Calu3 (cell line): Measurements from ENCODE around the gene DRC7. TPM values are rescaled to one million over a fixed set of nuclear protein-coding genes. Genes with fewer than 3 reads are reported as not detected.

Source experiments
- BruUV-seq: library from RNA; stranded (reverse); fragments of 400-500 nt; replicated peaks from 2 replicates; lab custom pipeline; 2021; lab: Mats Ljungman, UMichigan
- CTCF ChIA-PET: fragments of 300-600 bp; sonication (Branson Sonifier 250); formaldehyde crosslinking; loops from one replicate; lab custom pipeline; 2022; ENCODE audit warnings: antibody characterized with exemption; lab: Charles Lee
- DNase-seq: peaks from one replicate; pipeline ENCODE4 v3.0.0; 2022
- H3K27ac Mint-ChIP-seq: one replicate; pipeline ENCODE4 v1.8.0; 2022; ENCODE audit warnings: mixed read lengths; ENCODE audit not compliant: unreplicated experiment
- H3K27me3 Mint-ChIP-seq: one replicate; pipeline ENCODE4 v1.8.0; 2022; ENCODE audit warnings: mixed read lengths; ENCODE audit not compliant: unreplicated experiment
- H3K36me3 Mint-ChIP-seq: one replicate; pipeline ENCODE4 v1.8.0; 2022; ENCODE audit warnings: mild to moderate bottlenecking, moderate library complexity, mixed read lengths; ENCODE audit not compliant: insufficient read depth, unreplicated experiment
- H3K4me1 Mint-ChIP-seq: one replicate; pipeline ENCODE4 v1.8.0; 2022; ENCODE audit warnings: mild to moderate bottlenecking, low read depth, mixed read lengths; ENCODE audit not compliant: unreplicated experiment
- H3K4me3 Mint-ChIP-seq: one replicate; pipeline ENCODE4 v1.8.0; 2022; ENCODE audit warnings: mild to moderate bottlenecking, low read depth, moderate library complexity, mixed read lengths; ENCODE audit not compliant: unreplicated experiment
- H3K9me3 Mint-ChIP-seq: one replicate; pipeline ENCODE4 v1.8.0; 2022; ENCODE audit warnings: low read depth, mixed read lengths; ENCODE audit not compliant: unreplicated experiment
- intact Hi-C: fragments of 100-400 bp; cut with micrococcal nuclease; formaldehyde crosslinking; loops from one replicate; pipeline ENCODE4 v1.10.0; 2022; ENCODE audit not compliant: unreplicated experiment
- total RNA-seq: library from RNA; stranded (reverse); gene quantifications from 2 replicates; pipeline ENCODE4 v1.2.3, GENCODE V29; 2022
- TF ChIP-seq, protein P1 (sequence below): fragments of 200-600 bp; IDR thresholded peaks from one replicate; pipeline ENCODE4 v1.8.0; 2022; ENCODE audit warnings: antibody characterized with exemption; ENCODE audit not compliant: unreplicated experiment

DRC7 gene
- total RNA-seq, 1 experiment from 2014 or later: not detected

DNA sequence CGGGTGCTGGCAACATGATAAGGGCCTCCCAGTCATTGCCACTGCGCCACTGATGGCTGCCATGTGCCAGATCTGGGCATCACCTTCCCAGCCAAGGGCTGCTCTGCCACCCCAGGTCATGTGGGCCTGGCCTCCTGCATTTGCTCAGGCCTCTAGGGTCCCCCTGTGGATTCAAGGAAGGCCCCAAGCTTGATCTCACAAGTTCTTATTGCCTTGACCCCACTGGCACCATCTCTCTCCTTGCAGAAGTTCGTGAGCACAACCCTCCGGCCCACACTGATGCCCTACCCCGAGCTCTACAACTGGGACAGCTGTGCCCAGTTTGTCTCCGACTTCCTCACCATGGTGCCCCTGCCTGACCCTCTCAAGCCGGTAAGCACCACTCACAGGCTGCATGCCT is 5.3 kb downstream of the DRC7 start:
- CTCF ChIA-PET: no interaction called here
- no peaks in the 10 kb centered on the region for H3K36me3 Mint-ChIP-seq

GRCh38 chr16:57700781-57701551 is 6.4 kb downstream of the DRC7 start:
- CTCF ChIA-PET: interaction anchor here (0.7 kb wide), 1 partner anchor 191 kb away, joined by 3 read pairs; no protein-coding TSS in a partner anchor
- TF ChIP-seq, protein P1, sequence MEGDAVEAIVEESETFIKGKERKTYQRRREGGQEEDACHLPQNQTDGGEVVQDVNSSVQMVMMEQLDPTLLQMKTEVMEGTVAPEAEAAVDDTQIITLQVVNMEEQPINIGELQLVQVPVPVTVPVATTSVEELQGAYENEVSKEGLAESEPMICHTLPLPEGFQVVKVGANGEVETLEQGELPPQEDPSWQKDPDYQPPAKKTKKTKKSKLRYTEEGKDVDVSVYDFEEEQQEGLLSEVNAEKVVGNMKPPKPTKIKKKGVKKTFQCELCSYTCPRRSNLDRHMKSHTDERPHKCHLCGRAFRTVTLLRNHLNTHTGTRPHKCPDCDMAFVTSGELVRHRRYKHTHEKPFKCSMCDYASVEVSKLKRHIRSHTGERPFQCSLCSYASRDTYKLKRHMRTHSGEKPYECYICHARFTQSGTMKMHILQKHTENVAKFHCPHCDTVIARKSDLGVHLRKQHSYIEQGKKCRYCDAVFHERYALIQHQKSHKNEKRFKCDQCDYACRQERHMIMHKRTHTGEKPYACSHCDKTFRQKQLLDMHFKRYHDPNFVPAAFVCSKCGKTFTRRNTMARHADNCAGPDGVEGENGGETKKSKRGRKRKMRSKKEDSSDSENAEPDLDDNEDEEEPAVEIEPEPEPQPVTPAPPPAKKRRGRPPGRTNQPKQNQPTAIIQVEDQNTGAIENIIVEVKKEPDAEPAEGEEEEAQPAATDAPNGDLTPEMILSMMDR: no peak
- intact Hi-C loops: no loop called here
- no peaks in the 10 kb centered on the region for H3K36me3 Mint-ChIP-seq
- H3K4me1 Mint-ChIP-seq: peaks cover 9% of the 10 kb centered on the region
- H3K27ac Mint-ChIP-seq: no peak overlapping the region
- H3K9me3 Mint-ChIP-seq: no peaks in the 10 kb centered on the region
- peaks cover 36% of the 10 kb centered on the region for H3K27me3 Mint-ChIP-seq
- no peak for DNase-seq
- no peak overlapping the region for H3K4me3 Mint-ChIP-seq
- no TSS peak for BruUV-seq

More for the DNA sequence above, 5.3 kb downstream of the DRC7 start:
- no TSS peak for BruUV-seq
- Mint-ChIP-seq H3K4me3 (no peak overlapping the region), H3K27ac (no peak overlapping the region), H3K4me1 (peaks cover 9% of the 10 kb centered on the region), H3K27me3 (peaks cover 26% of the 10 kb centered on the region), H3K9me3 (no peaks in the 10 kb centered on the region)
- no peak for DNase-seq
- TF ChIP-seq, protein P1: no peak
- intact Hi-C loops: no loop called here

DNA sequence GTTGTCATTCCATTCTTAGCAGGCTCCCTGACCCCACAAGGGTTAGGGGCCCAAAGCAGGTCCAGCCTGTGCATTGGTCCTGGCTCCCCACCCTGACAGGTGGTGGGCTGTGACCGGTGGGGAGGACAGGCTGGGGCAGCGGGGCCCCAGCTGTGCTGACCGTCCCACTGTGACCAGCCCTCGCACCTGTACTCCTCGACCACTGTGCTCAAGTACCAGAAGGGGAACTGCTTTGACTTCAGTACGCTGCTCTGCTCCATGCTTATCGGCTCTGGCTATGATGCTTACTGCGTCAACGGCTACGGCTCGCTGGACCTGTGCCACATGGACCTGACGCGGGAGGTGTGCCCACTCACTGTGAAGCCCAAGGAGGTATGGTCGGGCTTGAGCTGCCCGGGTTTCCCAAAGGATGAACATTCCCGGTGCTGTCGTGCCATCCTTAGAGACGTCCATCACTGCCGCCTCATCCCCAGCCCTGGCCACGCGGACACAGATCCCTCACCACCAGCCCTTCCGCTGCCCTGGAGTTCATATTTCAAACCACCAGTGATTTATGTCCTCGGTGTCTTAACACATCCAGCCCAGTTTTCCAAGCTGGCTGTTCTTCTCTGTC is 7.3 kb downstream of the DRC7 start:
- Mint-ChIP-seq H3K36me3 (no peaks in the 10 kb centered on the region), H3K27me3 (peaks cover 45% of the 10 kb centered on the region), H3K27ac (no peak overlapping the region), H3K4me1 (peaks cover 9% of the 10 kb centered on the region), H3K4me3 (no peak overlapping the region), H3K9me3 (no peaks in the 10 kb centered on the region)
- DNase-seq: no peak
- BruUV-seq: no TSS peak
- TF ChIP-seq, protein P1: no peak
- CTCF ChIA-PET: no interaction called here
- intact Hi-C loops: no loop called here

DNA sequence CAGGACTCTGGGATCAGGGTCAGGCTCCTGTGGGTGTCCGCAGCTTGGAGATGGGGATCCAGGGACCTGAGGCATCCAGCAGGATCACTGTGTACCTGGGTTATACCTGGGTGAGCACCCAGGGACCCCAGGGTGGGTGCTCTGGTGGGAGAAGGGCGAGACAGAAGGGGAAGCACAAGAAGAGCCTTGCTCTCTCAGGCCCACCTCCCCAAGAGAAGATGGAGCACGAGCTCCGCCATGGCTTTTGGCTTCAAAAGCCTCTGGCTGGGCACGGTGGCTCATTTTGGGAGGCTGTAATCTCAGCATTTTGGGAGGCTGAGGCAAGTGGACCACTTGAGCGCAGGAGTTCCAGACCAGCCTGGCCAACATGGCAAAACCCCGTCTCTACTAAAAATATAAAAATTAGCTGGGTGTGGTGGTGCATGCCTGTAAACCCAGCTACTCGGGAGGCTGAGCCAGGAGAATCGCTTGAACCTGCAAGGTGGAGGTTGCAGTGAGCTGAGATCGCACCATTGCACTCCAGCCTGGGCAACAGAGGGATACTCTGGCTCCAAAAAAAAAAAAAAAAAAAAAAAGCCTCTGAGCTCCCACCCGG is 8.9 kb downstream of the DRC7 start:
- intact Hi-C loops: no loop called here
- TF ChIP-seq, protein P1: no peak
- no peak overlapping the region for H3K4me3 Mint-ChIP-seq
- BruUV-seq: no TSS peak
- H3K27ac Mint-ChIP-seq: no peak overlapping the region
- peaks cover 9% of the 10 kb centered on the region for H3K4me1 Mint-ChIP-seq
- H3K9me3 Mint-ChIP-seq: no peaks in the 10 kb centered on the region
- CTCF ChIA-PET: interaction anchor here (0.8 kb wide), 1 partner anchor 121 kb away, joined by 5 read pairs; no protein-coding TSS in a partner anchor
- peaks cover 49% of the 10 kb centered on the region for H3K27me3 Mint-ChIP-seq
- no peak for DNase-seq
- H3K36me3 Mint-ChIP-seq: no peaks in the 10 kb centered on the region
